ENCODE measurements around the gene AHI1.

DNA sequence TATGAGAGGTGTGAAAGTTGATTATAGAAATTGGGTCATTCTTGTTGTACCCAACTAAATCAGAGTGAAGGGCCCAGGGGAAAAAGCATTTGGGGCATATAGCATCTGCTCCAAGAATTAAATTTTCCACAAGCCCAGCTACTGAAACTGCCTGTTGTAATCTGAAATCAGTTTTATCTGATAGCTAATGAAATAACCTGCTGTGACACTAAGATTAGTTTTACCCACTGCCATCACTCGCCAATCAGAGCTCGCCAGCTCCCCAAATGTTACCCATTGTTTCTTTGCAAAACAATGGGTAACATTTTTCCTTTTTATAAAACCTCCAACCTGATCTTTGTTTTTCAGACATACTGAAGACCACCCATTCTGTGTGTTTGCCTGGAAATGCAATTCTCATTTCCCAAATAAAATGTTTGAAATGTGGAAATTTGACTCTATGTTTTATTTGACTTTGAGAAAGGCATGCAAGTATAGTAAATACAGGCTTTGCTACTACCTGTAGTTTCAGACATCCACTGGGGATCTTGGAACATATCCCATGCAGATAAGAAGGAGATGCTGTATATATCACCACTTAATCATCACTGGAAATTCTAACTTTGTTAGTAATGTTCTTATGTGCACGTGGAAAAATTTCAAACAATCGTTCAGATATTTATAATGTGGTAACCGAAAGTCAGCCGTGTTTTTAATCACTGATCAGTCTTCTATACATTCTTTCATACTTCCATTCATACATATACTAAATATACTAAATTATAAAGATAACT is 6.3 kb upstream of the AHI1 start:
- TF ChIP-seq, protein P1, sequence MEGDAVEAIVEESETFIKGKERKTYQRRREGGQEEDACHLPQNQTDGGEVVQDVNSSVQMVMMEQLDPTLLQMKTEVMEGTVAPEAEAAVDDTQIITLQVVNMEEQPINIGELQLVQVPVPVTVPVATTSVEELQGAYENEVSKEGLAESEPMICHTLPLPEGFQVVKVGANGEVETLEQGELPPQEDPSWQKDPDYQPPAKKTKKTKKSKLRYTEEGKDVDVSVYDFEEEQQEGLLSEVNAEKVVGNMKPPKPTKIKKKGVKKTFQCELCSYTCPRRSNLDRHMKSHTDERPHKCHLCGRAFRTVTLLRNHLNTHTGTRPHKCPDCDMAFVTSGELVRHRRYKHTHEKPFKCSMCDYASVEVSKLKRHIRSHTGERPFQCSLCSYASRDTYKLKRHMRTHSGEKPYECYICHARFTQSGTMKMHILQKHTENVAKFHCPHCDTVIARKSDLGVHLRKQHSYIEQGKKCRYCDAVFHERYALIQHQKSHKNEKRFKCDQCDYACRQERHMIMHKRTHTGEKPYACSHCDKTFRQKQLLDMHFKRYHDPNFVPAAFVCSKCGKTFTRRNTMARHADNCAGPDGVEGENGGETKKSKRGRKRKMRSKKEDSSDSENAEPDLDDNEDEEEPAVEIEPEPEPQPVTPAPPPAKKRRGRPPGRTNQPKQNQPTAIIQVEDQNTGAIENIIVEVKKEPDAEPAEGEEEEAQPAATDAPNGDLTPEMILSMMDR (IDR thresholded peaks at IDR 0.05) = no peak
- TF ChIP-seq POLR2A (IDR thresholded peaks at IDR 0.05) = no peak
- TF ChIP-seq EP300 (IDR thresholded peaks at IDR 0.05) = no peak

Measured in tibial nerve (tissue), 4 donors.